Esophagus squamous epithelium (tissue), 5 donors: ENCODE results near the gene ZNF860. TPM values are rescaled to one million over a fixed set of nuclear protein-coding genes. Genes with fewer than 3 reads are reported as not detected.

Source experiments
- DNase-seq: peaks from one replicate; lab custom pipeline; 2025; lab: John Stamatoyannopoulos, UW
- H3K27ac ChIP-seq, 4 donors: fragments of 200-600 bp; sonication (generic); one replicate each; pipeline ENCODE4 v1.5.1; 2016 to 2019; ENCODE audit warnings: mild to moderate bottlenecking in 1 of 4
- H3K27me3 ChIP-seq, 4 donors: fragments of 200-600 bp; sonication (generic); 1 replicate in 3 of 4; 2 replicates in 1 of 4; pipeline versions ENCODE4 v1.5.1 to v1.6.0; 2017 to 2021; ENCODE audit warnings: antibody characterized with exemption in 1 of 4
- H3K36me3 ChIP-seq, 3 donors: fragments of 200-600 bp; sonication (generic); one replicate each; pipeline ENCODE4 v1.5.1; 2016 to 2019
- H3K4me1 ChIP-seq, 3 donors: fragments of 200-600 bp; sonication (generic); one replicate each; pipeline ENCODE4 v1.5.1; 2017 to 2019
- H3K4me3 ChIP-seq, 4 donors: fragments of 200-600 bp; sonication (generic); 1 replicate in 3 of 4; 2 replicates in 1 of 4; pipeline ENCODE4 v1.5.1; 2016 to 2019; ENCODE audit warnings: mild to moderate bottlenecking in 2 of 4, moderate library complexity in 1 of 4
- H3K9me3 ChIP-seq, 3 donors: fragments of 200-600 bp; sonication (generic); one replicate each; pipeline ENCODE4 v1.5.1; 2016 to 2019
- POLR2A ChIP-seq, 4 donors: fragments of 450-650 bp; IDR thresholded peaks; one replicate each; pipeline ENCODE4 v1.6.1; 2017; ENCODE audit warnings: antibody characterized with exemption in 4 of 4, mild to moderate bottlenecking in 4 of 4, moderate library complexity in 3 of 4
- WGBS, 2 donors: methylation state at CpG; one replicate each; pipeline ENCODE4 v1.1.5; 2018; 5-methylcytosine and 5-hydroxymethylcytosine counted together
- intact Hi-C: fragments of 100-400 bp; cut with DNase I; formaldehyde crosslinking; loops from one replicate; pipeline ENCODE4 v1.15.0; 2022
- total RNA-seq, 4 donors: library from RNA; depleted of rRNA; stranded (reverse); fragments of >200 nt; gene quantifications; one replicate each; pipeline ENCODE4 v1.1.0, GENCODE V29; 2016
- TF ChIP-seq, protein P1 (sequence below), 6 experiments: fragments of 450-650 bp in 4 of 6; fragments of 200-600 bp in 2 of 6; sonication (generic) in 2 of 6; IDR thresholded peaks; one replicate each; pipeline ENCODE4 v1.5.1; 2016 to 2019; ENCODE audit warnings: antibody characterized with exemption in 6 of 6, mild to moderate bottlenecking in 4 of 6, moderate library complexity in 4 of 6
- donor health status: DM: yes; HTN: yes; CAD: no.

The ZNF860 gene
- total RNA-seq, 4 donors from 2014 or later, result 2.5 to 7.2 (median 4.6) TPM

DNA sequence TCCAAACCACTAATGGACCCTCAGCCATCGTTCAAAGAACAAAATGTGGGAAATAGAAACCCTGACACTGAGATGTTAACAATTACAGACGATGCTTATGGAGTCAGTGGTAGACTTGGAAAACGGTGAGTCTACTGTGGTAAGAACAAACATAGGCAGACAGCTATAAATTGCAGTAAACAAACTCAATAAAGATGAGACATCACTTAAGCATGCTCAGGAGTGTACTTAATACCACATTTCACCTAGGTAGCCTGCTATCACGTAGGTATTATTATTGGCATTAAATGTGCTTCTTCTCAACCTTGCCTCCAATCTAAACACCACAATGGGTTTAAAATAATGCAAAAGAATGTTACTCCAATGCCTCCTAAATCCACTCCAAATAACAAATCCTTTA, 3.0 kb upstream of the ZNF860 start:
- WGBS, 2 donors, result 76% methylated on average over 4 of the region's 4 CpGs
- Histone ChIP-seq H3K27ac (no peak overlapping the region), H3K4me3 (peak overlapping the region in 1 of 4 donors; percentile 91), H3K36me3 (no peaks in the 10 kb centered on the region), H3K27me3 (peaks cover 0 to 6% (median 0%) of the 10 kb centered on the region in 4 donors), H3K4me1 (peaks cover 9 to 47% (median 12%) of the 10 kb centered on the region in 3 donors), H3K9me3 (no peaks in the 10 kb centered on the region)
- no peak for DNase-seq
- intact Hi-C loops, result no loop called here
- TF ChIP-seq POLR2A (IDR thresholded peaks at IDR 0.05), result no peak
- TF ChIP-seq, protein P1, sequence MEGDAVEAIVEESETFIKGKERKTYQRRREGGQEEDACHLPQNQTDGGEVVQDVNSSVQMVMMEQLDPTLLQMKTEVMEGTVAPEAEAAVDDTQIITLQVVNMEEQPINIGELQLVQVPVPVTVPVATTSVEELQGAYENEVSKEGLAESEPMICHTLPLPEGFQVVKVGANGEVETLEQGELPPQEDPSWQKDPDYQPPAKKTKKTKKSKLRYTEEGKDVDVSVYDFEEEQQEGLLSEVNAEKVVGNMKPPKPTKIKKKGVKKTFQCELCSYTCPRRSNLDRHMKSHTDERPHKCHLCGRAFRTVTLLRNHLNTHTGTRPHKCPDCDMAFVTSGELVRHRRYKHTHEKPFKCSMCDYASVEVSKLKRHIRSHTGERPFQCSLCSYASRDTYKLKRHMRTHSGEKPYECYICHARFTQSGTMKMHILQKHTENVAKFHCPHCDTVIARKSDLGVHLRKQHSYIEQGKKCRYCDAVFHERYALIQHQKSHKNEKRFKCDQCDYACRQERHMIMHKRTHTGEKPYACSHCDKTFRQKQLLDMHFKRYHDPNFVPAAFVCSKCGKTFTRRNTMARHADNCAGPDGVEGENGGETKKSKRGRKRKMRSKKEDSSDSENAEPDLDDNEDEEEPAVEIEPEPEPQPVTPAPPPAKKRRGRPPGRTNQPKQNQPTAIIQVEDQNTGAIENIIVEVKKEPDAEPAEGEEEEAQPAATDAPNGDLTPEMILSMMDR (IDR thresholded peaks at IDR 0.05), result no peak

DNA sequence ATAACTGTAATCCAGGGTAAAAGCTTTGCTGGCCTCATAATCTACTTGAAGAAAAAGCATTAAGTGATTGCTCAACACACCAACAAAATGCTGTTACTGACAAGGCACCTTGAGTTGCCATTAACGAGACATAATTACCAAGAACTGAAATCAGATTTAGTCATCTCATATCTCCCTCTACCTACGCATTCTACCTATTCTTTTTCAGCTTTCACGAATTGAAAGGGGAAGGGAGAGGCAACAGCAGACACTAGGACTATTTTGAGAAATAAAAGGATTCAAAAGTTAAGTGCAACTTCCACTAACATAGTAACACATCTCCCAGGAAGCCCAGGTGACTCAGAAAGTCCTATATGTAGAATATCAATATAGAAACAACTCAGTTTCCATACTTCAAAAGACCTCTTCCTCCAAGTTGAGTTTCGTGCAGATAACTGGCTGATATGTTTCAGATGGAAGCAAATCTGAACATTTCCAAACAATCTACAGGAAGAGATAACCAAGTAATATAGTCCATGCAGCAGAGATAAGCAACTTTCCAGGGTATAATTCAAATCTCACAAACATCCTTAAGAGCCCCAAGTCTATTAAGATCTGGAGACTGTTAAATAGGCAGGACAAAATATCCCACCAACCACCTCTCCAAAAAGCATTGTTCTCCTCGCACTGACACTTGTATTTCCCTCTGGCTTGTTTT, 2.4 kb upstream of the ZNF860 start:
- no peak overlapping the region for H3K27ac ChIP-seq
- H3K27me3 ChIP-seq, result peaks cover 0 to 6% (median 0%) of the 10 kb centered on the region in 4 donors
- no peaks in the 10 kb centered on the region for H3K36me3 ChIP-seq
- TF ChIP-seq POLR2A (IDR thresholded peaks at IDR 0.05), result no peak
- TF ChIP-seq, protein P1 (IDR thresholded peaks at IDR 0.05), result no peak
- peak overlapping the region in 3 of 4 donors; percentile 69 to 91 (median 85) for H3K4me3 ChIP-seq
- WGBS, 2 donors, result 50 to 56% methylated on average over 5 of the region's 5 CpGs
- no peaks in the 10 kb centered on the region for H3K9me3 ChIP-seq
- intact Hi-C loops, result no loop called here
- H3K4me1 ChIP-seq, result peaks cover 9 to 53% (median 12%) of the 10 kb centered on the region in 3 donors
- DNase-seq, result no peak

DNA sequence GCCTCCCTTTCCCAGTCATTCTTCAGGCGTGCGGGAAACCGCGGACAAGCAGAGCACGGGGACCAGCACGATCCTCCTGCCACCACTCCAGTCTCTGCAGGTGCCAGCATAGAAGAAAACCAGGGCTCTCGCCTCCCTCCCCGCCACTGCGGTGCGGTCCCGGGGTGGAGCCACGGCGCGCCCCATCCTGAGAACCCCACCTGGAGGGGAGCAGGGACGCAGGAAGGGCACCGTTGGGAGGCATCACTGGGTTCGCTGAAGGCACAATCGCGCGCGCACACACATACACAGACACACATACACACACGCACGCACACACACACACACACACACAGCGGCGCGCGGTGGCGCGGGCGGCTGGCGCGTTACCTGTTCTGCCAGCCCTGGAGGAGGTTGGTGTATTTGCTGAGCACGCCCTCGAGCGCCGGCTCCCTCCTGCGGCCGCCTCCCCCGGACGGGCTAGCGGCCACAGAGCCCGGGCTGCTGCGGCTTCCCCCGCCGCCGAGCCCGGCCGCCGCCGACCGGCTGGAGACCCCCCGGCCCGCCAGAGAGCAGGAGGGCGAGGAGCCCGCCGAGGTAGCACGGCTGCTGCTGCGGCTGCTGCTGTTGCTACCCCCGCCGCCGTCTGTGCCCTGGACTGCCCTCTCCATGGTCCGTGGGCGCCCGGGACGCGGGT, 882 bp upstream of the ZNF860 start:
- Histone ChIP-seq H3K36me3 (no peaks in the 10 kb centered on the region), H3K4me1 (peaks cover 9 to 61% (median 12%) of the 10 kb centered on the region in 3 donors), H3K27ac (peak overlapping the region; percentile 92 to 98 (median 95)), H3K9me3 (no peaks in the 10 kb centered on the region), H3K4me3 (peak overlapping the region; percentile 69 to 91 (median 78)), H3K27me3 (peaks cover 0 to 6% (median 0%) of the 10 kb centered on the region in 4 donors)
- DNase-seq, result peak; percentile 29
- peak in 2 of 4 donors; percentile 49 to 57 for TF ChIP-seq POLR2A (IDR thresholded peaks at IDR 0.05)
- TF ChIP-seq, protein P1 (IDR thresholded peaks at IDR 0.05), result peak in 2 of 6 experiments; percentile 13 to 39
- intact Hi-C loops, result no loop called here
- 0 to 4% methylated on average over 5 to 17 of the region's 66 CpGs for WGBS, 2 donors

DNA sequence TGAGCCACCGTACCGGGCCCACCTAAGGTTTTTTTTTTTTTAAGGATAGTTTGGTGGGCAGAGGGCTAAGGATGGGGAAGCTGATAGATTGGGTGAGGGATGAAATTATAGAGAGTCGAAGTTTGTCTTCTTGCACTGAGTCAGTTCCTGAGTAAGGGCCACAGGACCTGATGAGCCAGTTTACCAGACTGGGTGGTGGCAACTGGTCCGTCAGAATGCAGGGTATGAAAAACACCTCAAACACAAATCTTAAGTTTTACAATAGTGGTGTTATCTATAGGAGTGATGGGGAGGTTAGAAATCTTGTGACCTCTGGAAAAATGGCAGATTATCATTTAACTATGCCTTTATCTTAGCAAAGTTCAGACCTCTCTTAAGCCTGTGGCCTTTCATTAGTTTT, 2.8 kb downstream of the ZNF860 start:
- peaks cover 0 to 22% (median 0%) of the 10 kb centered on the region in 3 donors for H3K36me3 ChIP-seq
- H3K27ac ChIP-seq, result peak overlapping the region in 3 of 4 donors; percentile 46 to 78 (median 69)
- no peak for DNase-seq
- intact Hi-C loops, result no loop called here
- peaks cover 0 to 6% (median 0%) of the 10 kb centered on the region in 4 donors for H3K27me3 ChIP-seq
- H3K9me3 ChIP-seq, result peaks cover 0 to 15% (median 7%) of the 10 kb centered on the region in 3 donors
- WGBS, 2 donors, result 66 to 75% methylated on average over 3 to 4 of the region's 4 CpGs
- H3K4me1 ChIP-seq, result peaks cover 9 to 50% (median 10%) of the 10 kb centered on the region in 3 donors
- TF ChIP-seq, protein P1 (IDR thresholded peaks at IDR 0.05), result no peak
- no peak for TF ChIP-seq POLR2A (IDR thresholded peaks at IDR 0.05)
- H3K4me3 ChIP-seq, result no peak overlapping the region

DNA sequence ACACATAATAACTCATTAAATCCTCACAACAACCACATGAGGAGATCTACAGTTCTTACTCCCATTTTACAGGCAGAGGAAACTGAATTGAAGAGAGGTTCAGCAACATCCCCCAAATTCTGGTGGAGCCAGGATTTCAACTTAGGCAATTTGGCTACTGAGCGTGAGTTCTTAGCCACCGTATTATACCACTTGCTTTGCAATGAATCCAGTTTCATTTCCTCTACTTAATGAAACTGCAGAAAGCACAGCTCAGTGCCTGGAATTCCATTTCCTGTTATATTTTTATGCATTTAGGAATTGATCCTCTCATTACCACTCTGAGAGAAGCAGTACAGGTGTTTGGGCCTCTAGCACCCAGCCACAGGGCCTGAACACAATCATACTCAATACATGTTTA, 4.3 kb downstream of the ZNF860 start:
- H3K4me1 ChIP-seq, result peaks cover 2 to 37% (median 9%) of the 10 kb centered on the region in 3 donors
- H3K4me3 ChIP-seq, result no peak overlapping the region
- H3K9me3 ChIP-seq, result peaks cover 0 to 30% (median 8%) of the 10 kb centered on the region in 3 donors
- H3K36me3 ChIP-seq, result peaks cover 0 to 22% (median 0%) of the 10 kb centered on the region in 3 donors
- H3K27me3 ChIP-seq, result peaks cover 0 to 4% (median 0%) of the 10 kb centered on the region in 4 donors
- WGBS, 2 donors, result 63 to 84% methylated on average over 2 of the region's 2 CpGs
- intact Hi-C loops, result no loop called here
- TF ChIP-seq, protein P1 (IDR thresholded peaks at IDR 0.05), result no peak
- TF ChIP-seq POLR2A (IDR thresholded peaks at IDR 0.05), result no peak
- H3K27ac ChIP-seq, result peak overlapping the region in 3 of 4 donors; percentile 1 to 78 (median 69)
- DNase-seq, result no peak
